ENCODE results near the gene B4GALT3.

B4GALT3 gene

DNA sequence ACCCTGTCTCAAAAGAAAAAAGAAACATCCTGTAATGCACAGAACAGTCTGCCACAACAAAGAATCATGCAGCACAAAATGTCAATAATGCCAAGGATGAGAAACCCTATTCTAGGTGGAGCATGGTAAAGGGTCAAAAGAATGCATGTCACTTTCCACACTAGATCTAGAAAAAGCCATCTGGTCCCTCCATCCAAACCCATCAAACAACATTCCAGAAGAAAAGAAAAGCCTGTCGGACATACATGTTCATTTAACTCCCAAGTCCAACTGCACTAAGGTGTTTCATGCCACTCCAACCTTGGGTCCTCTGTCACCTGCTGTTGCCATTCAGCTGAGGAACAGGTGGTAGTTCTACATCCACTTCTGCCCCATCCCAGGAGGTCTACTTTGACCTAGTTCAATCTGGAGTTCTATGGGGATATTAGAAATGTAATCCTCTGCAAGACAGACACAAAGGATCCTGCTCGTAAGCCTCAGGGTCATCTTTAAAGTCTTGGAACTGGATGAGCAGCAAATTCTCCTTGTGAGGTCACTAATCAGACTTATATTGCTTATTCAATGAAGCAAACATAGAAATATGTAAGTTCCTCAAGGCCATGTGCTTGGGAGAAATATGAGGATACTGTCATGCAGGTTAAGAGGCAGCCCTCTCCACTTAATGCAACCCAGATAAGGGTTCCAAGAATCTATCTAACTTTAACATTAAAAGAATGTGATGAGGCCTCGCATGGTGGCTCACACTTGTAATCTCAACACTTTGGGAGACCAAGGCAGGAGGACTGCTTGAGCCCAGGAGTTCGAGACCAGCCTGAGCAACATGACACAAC is 48.5 kb downstream of the B4GALT3 start:
- no peak for DNase-seq (ENCODE audit: low spot score)

DNA sequence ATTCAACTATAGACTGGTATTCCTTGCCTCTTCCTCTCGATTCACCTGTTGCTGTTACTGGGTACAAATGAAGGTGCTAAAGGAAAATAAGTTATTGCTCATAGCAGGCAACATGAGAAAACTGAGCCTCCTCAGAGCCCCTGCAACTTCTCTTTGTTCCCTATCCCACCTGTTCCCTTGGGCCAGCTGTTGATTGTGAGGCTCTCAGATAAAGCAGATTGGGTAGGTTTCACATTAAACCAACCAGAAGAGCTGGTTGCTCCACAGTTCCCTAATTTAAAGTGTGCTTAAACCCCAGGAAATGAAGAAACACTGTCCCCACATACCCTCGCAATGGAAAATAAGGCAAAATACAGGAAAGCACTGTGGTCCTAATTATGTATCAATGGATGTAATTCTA is 49.7 kb downstream of the B4GALT3 start:
- no peak for DNase-seq (ENCODE audit: low spot score)

DNA sequence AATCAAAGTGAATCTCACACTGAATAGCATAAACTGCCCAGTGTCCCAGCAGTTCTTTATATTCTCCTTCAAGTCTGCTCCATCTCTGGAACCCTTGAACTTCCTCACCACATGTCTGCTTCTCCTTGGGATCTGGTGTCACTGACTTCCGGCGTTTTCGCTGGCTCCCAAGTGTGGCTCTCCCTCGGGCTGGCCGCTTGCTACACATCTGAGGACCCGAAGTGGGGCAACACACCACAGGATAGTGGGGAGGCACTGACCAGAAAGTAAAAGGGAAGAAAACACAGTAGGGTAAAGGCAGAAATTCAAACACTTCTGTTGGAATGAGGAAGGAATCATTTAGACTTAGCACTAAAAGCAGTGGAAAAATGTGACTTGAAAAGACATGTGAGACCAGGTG is 54.3 kb downstream of the B4GALT3 start:
- no peak for DNase-seq (ENCODE audit: low spot score)

DNA sequence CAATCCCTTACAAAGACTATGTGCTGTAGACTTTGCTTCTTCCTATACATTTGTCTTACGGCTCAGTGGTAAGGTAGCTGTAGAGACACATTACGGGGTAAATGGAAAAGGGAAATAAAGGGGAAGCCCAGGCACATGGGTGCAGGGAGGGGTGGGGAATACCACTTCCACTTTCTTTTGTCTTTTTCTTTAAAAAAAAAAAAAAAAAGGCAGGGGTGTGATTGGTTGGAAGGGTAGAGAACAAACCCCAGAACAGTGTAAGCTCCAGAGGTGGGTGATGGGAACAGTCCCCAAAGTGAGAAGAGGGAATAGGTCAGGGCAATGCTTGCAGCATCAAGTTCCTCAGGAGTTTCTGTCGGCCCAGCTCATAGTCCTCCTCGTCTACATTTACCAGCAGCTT is 55.5 kb downstream of the B4GALT3 start:
- no peak for DNase-seq (ENCODE audit: low spot score)
